ENCODE results near the gene ANGPTL2. TPM values are rescaled to one million over a fixed set of nuclear protein-coding genes. Genes with fewer than 3 reads are reported as not detected.

Gene ANGPTL2
- total RNA-seq, 4 donors from 2014 or later: 17.3 to 21.3 (median 19.8) TPM

DNA sequence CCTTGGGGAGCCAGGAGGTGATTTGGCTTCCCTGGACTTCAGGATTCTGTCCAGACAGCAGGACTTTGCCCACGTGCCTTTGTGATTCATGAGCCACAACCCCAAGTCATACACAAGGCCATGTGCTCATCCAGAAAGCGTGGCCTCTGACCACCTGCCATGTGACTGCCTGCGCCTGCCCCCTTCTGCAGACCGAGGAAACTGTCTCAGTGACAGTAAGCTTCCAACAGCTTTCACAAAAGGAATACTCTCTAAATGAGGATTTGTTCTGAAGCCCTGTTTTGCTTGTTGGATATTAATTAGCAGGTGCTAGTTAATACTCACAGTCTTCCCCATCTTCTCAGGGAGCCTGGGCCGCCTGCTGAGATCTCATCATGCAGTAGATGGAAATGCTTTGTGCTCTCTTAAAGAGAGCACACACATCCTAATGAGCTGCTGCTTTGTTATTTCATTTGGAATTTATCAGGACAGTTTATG, 36.9 kb upstream of the ANGPTL2 start:
- no peak overlapping the region for H3K4me3 ChIP-seq
- H3K27ac ChIP-seq: no peak overlapping the region
- no peaks in the 10 kb centered on the region for H3K9me3 ChIP-seq
- H3K4me1 ChIP-seq: peaks cover 27% of the 10 kb centered on the region
- H3K27me3 ChIP-seq: no peaks in the 10 kb centered on the region
- no peak for TF ChIP-seq POLR2AphosphoS5 (IDR thresholded peaks at IDR 0.05)
- peak in 1 of 2 donors; percentile 77 for DNase-seq (ENCODE audit: low spot score in 2 of 2)
- H3K36me3 ChIP-seq: no peaks in the 10 kb centered on the region
- 71% methylated on average over 5 of the region's 5 CpGs for WGBS

DNA sequence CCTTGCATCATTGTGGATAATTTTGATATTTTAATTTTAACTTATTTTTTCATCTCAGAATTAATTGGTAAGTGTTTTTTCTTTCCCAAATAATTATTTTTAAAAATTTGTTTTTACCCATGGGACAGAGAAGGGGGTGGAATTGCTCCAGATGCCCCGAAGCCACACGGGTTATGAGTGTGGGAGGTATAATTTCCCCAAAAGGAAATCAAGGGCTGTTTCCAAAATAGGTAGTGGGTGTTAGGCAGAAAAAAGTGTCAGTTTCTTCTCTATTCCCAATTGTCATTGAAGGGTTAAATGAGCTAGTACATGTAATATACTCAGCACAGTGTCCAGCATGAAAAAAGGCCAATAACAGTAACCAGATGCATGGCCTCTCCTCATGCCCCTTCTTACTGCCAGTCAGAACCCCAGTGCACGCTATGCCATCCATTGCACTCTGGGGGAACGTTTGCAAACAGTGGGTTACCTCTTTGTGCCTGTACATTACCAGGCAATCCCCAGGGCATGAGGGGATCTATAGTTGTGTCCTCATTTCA, 36.4 kb upstream of the ANGPTL2 start:
- H3K36me3 ChIP-seq: no peaks in the 10 kb centered on the region
- H3K27me3 ChIP-seq: no peaks in the 10 kb centered on the region
- peaks cover 31% of the 10 kb centered on the region for H3K4me1 ChIP-seq
- no peak overlapping the region for H3K27ac ChIP-seq
- WGBS: 78% methylated on average over 4 of the region's 4 CpGs
- DNase-seq (ENCODE audit: low spot score in 2 of 2): no peak
- no peaks in the 10 kb centered on the region for H3K9me3 ChIP-seq
- TF ChIP-seq POLR2AphosphoS5 (IDR thresholded peaks at IDR 0.05) (no peak), POLR2A (IDR thresholded peaks at IDR 0.05) (no peak), EP300 (IDR thresholded peaks at IDR 0.05) (no peak)
- TF ChIP-seq, protein P1, sequence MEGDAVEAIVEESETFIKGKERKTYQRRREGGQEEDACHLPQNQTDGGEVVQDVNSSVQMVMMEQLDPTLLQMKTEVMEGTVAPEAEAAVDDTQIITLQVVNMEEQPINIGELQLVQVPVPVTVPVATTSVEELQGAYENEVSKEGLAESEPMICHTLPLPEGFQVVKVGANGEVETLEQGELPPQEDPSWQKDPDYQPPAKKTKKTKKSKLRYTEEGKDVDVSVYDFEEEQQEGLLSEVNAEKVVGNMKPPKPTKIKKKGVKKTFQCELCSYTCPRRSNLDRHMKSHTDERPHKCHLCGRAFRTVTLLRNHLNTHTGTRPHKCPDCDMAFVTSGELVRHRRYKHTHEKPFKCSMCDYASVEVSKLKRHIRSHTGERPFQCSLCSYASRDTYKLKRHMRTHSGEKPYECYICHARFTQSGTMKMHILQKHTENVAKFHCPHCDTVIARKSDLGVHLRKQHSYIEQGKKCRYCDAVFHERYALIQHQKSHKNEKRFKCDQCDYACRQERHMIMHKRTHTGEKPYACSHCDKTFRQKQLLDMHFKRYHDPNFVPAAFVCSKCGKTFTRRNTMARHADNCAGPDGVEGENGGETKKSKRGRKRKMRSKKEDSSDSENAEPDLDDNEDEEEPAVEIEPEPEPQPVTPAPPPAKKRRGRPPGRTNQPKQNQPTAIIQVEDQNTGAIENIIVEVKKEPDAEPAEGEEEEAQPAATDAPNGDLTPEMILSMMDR (IDR thresholded peaks at IDR 0.05): no peak
- H3K4me3 ChIP-seq: no peak overlapping the region

DNA sequence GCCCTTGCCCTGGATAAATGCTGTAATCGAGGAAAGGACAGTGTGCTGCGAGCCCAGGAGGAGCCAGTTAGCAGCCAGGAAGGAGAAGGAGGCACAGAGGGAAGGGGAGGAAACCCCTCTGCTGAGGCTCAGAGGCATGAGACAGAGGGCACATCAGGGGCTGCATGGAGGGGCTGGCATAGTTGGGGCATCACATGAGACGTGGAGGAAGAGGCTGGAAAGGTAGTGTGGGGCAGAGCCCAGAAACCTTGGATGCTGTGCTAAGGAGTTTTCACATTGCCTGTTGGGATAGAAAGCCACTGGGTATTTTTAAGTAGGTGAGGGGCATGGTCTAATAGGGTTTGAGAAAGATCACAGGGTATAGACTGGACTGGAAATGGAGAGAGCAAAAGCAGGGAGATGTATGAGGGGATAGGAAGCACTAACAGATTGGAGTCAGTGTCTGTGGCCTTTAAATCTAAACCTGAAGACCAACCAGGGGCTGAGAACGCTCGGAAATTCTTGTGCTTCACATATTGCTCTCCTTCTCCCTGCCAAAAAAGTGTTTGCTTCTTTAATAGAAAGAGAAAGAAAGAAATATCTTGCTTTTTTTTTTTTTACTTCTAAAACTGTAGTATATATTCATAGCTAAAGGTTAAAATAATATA, 33.0 kb upstream of the ANGPTL2 start:
- WGBS: 86% methylated on average over 5 of the region's 5 CpGs
- no peak for DNase-seq (ENCODE audit: low spot score in 2 of 2)
- no peak overlapping the region for H3K27ac ChIP-seq

DNA sequence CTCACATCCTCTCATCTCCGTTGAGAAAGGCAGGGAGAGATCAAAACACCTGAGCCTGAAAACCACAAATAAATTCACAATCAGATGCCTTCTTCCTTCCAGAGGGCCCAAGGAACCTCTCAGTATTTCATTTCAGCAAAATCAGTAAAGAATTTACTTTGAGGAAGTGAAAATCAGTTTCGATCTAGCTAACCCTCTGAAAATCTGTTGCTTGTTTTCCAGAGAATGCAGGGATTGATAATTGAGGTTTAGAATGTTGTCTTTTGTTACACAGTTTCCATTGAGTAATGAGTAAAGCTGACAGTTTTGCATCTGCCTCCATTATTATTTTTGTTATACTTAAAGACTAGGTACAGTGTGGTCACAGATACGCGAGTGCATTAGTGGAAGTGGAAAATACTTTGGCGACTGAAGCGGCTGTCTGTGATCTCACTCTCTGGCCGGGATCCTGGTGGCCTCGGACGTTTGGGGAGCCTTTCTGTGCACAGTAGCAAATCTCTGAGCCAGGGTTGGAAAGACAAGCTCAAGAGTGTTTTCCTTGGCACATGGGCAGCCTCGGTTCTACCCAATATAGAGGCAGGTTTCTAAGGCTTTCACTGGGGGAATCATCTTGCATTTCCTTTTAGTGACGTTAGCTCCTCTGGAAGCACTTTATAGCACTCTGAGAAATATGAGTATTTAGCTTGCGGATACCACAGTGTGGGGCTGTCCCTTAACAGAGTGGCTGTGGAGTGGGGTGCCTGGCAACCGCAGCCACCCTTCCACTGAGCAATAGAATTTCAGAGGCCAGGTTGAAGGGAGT, 32.2 kb upstream of the ANGPTL2 start:
- DNase-seq (ENCODE audit: low spot score in 2 of 2): peak; percentile 62 to 76
- no peaks in the 10 kb centered on the region for H3K27me3 ChIP-seq
- H3K4me3 ChIP-seq: no peak overlapping the region
- H3K27ac ChIP-seq: no peak overlapping the region
- H3K4me1 ChIP-seq: peaks cover 9% of the 10 kb centered on the region
- WGBS: 39% methylated on average over 13 of the region's 13 CpGs
- no peaks in the 10 kb centered on the region for H3K9me3 ChIP-seq
- no peaks in the 10 kb centered on the region for H3K36me3 ChIP-seq
- no peak for TF ChIP-seq POLR2A (IDR thresholded peaks at IDR 0.05)
- no peak for TF ChIP-seq POLR2AphosphoS5 (IDR thresholded peaks at IDR 0.05)
- TF ChIP-seq EP300 (IDR thresholded peaks at IDR 0.05): no peak
- TF ChIP-seq, protein P1 (IDR thresholded peaks at IDR 0.05): no peak

More for the DNA sequence above, 33.0 kb upstream of the ANGPTL2 start:
- TF ChIP-seq, protein P1 (IDR thresholded peaks at IDR 0.05): no peak
- no peak for TF ChIP-seq POLR2AphosphoS5 (IDR thresholded peaks at IDR 0.05)
- Histone ChIP-seq H3K36me3 (no peaks in the 10 kb centered on the region), H3K27me3 (no peaks in the 10 kb centered on the region), H3K4me3 (no peak overlapping the region), H3K4me1 (peaks cover 9% of the 10 kb centered on the region), H3K9me3 (no peaks in the 10 kb centered on the region)

DNA sequence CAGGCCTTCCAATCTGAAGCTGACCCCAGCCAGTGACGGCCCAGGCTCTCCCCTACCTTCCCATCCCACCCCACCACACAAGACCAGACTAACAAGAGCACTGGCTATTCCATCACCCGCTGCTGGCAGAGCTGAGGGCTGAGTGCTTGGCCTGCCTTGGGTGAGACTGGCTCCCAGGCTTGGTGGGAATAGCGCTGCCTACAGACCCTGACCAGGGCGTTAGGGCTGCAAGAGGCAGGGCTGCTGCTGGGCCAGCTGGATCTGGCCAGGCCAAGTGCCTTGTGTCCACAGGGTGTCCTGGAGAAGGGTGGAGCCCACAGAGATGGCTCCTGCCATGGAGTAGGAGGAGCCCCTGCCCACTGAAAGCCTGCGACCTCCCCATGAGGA, 31.6 kb upstream of the ANGPTL2 start:
- WGBS: 94% methylated on average over 5 of the region's 5 CpGs
- TF ChIP-seq EP300 (IDR thresholded peaks at IDR 0.05): no peak
- TF ChIP-seq, protein P1 (IDR thresholded peaks at IDR 0.05): no peak
- TF ChIP-seq POLR2AphosphoS5 (IDR thresholded peaks at IDR 0.05): no peak
- no peak for TF ChIP-seq POLR2A (IDR thresholded peaks at IDR 0.05)
- Histone ChIP-seq H3K36me3 (no peaks in the 10 kb centered on the region), H3K27me3 (no peaks in the 10 kb centered on the region), H3K4me1 (peaks cover 9% of the 10 kb centered on the region), H3K9me3 (no peaks in the 10 kb centered on the region), H3K27ac (no peak overlapping the region), H3K4me3 (no peak overlapping the region)
- peak; percentile 59 to 74 for DNase-seq (ENCODE audit: low spot score in 2 of 2)
